GM19240 (cell line): ENCODE measurements around the gene TMEM178A.

ENCODE experiments used
- DNase-seq: peaks from one replicate; pipeline ENCODE4 v3.0.0; 2011; ENCODE audit warnings: low spot score; ENCODE audit not compliant: insufficient read length

Gene TMEM178A

GRCh38 chr2:39738936-39739335 lies 73.2 kb downstream of the TMEM178A start:
- DNase-seq, result no peak

- no peak for DNase-seq
Measured at GRCh38 chr2:39739386-39739785, 73.7 kb downstream of the TMEM178A start.

GRCh38 chr2:39741871-39742270 lies 76.2 kb downstream of the TMEM178A start:
- no peak for DNase-seq

GRCh38 chr2:39743269-39743776 lies 77.6 kb downstream of the TMEM178A start:
- DNase-seq, result no peak

GRCh38 chr2:39755466-39755865 lies 89.7 kb downstream of the TMEM178A start:
- no peak for DNase-seq

GRCh38 chr2:39757156-39757555 lies 91.4 kb downstream of the TMEM178A start:
- DNase-seq, result no peak

- no peak for DNase-seq
Measured at GRCh38 chr2:39762448-39762847, 96.7 kb downstream of the TMEM178A start.
